ENCODE measurements around the gene SLC29A1.

SLC29A1 gene

DNA sequence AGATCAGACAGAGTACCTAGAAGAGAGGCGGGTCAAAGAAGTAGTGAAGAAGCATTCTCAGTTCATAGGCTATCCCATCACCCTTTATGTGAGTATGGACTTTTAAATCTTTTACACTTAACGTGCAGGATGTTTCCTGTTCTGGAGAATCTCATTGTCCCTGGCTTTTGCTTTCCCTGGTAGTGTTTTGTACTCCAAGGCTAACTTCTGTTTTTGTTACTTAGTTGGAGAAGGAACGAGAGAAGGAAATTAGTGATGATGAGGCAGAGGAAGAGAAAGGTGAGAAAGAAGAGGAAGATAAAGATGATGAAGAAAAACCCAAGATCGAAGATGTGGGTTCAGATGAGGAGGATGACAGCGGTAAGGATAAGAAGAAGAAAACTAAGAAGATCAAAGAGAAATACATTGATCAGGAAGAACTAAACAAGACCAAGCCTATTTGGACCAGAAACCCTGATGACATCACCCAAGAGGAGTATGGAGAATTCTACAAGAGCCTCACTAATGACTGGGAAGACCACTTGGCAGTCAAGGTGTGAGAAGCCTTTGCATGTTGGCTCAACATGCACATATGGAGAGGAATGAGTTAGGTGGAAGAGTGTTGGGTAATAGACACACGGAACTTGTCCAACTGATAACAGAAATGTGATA, 26.8 kb downstream of the SLC29A1 start:
- DNase-seq (ENCODE audit: low read depth): no peak
- TF ChIP-seq, protein P1, sequence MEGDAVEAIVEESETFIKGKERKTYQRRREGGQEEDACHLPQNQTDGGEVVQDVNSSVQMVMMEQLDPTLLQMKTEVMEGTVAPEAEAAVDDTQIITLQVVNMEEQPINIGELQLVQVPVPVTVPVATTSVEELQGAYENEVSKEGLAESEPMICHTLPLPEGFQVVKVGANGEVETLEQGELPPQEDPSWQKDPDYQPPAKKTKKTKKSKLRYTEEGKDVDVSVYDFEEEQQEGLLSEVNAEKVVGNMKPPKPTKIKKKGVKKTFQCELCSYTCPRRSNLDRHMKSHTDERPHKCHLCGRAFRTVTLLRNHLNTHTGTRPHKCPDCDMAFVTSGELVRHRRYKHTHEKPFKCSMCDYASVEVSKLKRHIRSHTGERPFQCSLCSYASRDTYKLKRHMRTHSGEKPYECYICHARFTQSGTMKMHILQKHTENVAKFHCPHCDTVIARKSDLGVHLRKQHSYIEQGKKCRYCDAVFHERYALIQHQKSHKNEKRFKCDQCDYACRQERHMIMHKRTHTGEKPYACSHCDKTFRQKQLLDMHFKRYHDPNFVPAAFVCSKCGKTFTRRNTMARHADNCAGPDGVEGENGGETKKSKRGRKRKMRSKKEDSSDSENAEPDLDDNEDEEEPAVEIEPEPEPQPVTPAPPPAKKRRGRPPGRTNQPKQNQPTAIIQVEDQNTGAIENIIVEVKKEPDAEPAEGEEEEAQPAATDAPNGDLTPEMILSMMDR (IDR thresholded peaks at IDR 0.05; ENCODE audit: control insufficient read depth, insufficient read depth, low read depth, low read length, missing control alignments): no peak
- no peak overlapping the region for H3K4me3 ChIP-seq (ENCODE audit: control insufficient read depth, low read depth, low read length)

DNA sequence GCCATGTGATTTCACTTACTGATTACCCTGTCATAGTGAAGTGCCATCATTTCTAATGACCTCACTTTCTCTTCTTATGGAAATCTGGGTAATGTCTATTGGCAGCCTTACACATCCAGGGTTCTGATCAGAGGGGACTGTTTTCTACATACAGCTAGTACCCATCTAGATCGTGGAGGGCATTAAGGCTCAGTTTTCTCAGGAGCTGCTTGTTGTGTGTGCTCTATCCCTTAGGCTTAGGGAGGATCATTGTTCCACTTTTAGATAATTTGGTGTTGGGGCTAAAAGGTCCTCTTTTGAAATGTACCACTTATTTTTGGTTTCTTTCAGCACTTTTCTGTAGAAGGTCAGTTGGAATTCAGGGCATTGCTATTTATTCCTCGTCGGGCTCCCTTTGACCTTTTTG, 27.3 kb downstream of the SLC29A1 start:
- TF ChIP-seq, protein P1 (IDR thresholded peaks at IDR 0.05; ENCODE audit: control insufficient read depth, insufficient read depth, low read depth, low read length, missing control alignments): no peak
- H3K4me3 ChIP-seq (ENCODE audit: control insufficient read depth, low read depth, low read length): no peak overlapping the region
- DNase-seq (ENCODE audit: low read depth): no peak

DNA sequence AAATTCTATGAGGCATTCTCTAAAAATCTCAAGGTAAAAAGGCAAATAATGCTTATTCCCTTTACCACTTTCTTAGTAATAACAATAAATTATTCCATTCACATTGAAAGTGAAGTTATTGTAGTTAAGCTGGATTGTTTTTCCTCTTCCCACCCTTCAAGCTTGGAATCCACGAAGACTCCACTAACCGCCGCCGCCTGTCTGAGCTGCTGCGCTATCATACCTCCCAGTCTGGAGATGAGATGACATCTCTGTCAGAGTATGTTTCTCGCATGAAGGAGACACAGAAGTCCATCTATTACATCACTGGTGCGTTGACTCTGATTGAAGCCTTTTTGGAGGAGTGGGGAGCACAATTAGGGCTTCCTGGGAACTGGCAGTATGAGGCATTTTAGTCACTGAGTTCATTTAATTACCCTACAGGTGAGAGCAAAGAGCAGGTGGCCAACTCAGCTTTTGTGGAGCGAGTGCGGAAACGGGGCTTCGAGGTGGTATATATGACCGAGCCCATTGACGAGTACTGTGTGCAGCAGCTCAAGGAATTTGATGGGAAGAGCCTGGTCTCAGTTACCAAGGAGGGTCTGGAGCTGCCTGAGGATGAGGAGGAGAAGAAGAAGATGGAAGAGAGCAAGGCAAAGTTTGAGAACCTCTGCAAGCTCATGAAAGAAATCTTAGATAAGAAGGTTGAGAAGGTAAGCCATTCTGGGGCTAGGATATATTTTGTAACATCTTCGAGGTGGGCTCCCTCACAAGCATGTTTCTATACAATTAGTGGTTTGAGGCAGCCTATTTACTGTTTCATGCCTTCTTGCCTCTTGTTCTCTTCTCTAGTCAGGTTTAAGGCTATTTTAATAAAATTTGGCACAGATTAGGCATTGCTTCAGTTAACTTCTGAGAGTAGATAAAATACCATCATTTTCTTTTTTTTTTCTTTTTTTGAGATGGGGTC, 28.5 kb downstream of the SLC29A1 start:
- DNase-seq (ENCODE audit: low read depth): no peak
- TF ChIP-seq, protein P1 (IDR thresholded peaks at IDR 0.05; ENCODE audit: control insufficient read depth, insufficient read depth, low read depth, low read length, missing control alignments): no peak
- H3K4me3 ChIP-seq (ENCODE audit: control insufficient read depth, low read depth, low read length): no peak overlapping the region

DNA sequence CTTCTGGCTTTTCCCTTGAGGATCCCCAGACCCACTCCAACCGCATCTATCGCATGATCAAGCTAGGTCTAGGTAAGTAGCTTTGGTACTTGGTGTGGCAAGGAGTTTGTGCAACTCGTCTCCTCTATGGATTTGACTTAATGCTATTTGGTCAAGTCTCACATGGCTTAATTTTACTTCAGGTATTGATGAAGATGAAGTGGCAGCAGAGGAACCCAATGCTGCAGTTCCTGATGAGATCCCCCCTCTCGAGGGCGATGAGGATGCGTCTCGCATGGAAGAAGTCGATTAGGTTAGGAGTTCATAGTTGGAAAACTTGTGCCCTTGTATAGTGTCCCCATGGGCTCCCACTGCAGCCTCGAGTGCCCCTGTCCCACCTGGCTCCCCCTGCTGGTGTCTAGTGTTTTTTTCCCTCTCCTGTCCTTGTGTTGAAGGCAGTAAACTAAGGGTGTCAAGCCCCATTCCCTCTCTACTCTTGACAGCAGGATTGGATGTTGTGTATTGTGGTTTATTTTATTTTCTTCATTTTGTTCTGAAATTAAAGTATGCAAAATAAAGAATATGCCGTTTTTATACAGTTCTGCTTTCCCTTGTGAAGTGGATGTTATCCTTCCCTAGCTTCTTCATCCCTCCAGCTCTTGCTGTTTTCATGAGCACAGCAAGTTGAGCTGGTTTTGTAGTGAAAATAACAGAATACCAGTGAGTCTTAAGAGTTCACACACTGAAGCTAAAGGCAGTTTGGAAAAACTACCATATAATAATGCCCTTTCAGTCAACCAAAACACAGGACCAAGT, 30.1 kb downstream of the SLC29A1 start:
- no peak for DNase-seq (ENCODE audit: low read depth)
- H3K4me3 ChIP-seq (ENCODE audit: control insufficient read depth, low read depth, low read length): no peak overlapping the region
- TF ChIP-seq, protein P1 (IDR thresholded peaks at IDR 0.05; ENCODE audit: control insufficient read depth, insufficient read depth, low read depth, low read length, missing control alignments): peak; percentile 53

DNA sequence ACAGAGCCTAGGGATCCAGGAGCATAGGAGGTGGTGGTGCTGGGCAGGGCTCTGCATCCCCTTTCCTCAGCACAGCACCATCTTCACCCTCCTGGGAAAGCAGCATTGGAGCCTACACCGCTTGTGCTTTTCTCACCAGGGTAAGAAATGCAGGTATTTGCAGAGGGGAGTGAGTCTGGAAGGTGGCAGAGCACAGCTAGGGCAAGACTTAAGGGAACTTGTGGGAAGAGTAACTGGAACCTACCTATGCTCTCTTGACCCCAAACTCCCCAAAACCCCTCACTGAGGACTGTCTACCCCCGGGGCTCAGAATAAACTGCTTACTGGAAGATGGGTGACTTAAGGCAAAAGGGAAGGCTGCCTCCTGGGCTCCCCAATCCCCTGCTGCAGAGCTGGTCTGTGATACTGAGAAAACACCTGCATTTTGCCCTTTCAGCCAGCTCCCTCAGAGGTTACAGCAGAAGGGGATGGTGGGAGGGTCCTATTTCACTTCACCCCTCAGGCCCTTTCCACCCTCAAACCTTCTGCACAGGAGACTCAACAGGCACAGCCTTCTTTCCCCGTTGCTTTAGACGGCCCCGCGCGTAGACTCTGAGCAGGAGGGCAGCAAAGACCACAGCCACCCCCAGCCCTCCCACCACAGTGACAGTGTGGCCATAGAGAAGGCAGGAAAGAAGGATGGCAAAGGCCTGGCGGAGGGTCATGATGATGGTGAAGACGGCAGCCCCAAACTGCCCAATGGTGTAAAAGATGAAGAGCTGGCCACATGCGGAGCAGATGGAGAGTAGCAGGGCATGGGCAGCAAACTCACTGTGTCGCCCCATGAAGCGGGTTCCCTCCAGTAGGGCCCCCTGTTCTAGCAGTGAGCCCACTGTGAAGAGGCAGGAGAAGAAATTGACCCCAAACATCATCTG, 31.1 kb downstream of the SLC29A1 start:
- H3K4me3 ChIP-seq (ENCODE audit: control insufficient read depth, low read depth, low read length): no peak overlapping the region
- no peak for DNase-seq (ENCODE audit: low read depth)
- TF ChIP-seq, protein P1 (IDR thresholded peaks at IDR 0.05; ENCODE audit: control insufficient read depth, insufficient read depth, low read depth, low read length, missing control alignments): no peak
